HG03575 (cell line): ENCODE results near the gene LEKR1.
"Not testable (repeated sequence)": the region's sequence is repeated elsewhere in the genome, so short reads cannot be mapped to it uniquely, and the experiment has no call there.

ENCODE experiments used
- ATAC-seq: cut with Tn5 transposase; IDR thresholded peaks from one replicate; pipeline ENCODE4 v1.9.1; 2021; ENCODE audit not compliant: unreplicated experiment, insufficient number of reproducible peaks, low FRiP score; ENCODE audit errors: extremely low read depth

LEKR1 gene

GRCh38 chr3:156941311-156941710 lies 115.2 kb downstream of the LEKR1 start:
- no peak for ATAC-seq

GRCh38 chr3:156948402-156949210 lies 122.5 kb downstream of the LEKR1 start:
- ATAC-seq, result no peak

DNA sequence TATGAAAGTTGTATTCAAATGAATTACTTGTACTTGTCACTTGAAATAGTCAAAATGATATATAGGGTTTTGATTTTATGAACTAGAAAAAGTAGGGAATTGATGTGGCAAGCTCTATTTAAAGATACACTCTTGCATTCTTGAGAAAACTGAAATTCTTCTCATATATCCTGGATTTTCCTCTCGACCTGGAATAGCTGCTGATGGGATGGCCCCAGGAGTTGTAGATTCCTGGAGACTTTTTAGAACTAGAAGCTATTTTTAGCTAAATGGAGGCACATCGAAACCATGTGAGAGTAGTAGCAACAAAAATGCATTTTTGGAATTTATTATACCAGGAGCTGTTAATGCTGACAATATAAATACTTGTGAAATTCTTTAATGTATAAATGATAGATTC lies 125.9 kb downstream of the LEKR1 start:
- no peak for ATAC-seq

- no peak for ATAC-seq
These were observed 131.6 kb downstream of the LEKR1 start for GRCh38 chr3:156957715-156958114.

DNA sequence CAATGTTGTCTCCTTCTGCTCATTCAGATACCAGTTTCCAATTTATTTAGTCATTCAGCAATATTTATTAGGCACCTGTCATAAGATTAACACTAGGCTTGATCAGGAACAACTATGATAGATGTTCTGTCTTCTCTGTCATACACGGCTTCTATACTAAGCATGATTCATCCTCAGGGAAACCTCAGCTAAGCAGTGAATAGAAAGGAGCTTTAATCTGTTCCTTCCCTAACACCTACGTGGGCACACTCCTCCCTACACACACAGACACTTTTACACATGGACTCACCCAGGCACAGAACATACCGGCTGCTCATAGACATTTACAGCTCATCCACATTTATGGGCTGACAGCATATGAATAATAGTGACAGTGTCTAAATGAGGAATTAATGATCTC lies 136.9 kb downstream of the LEKR1 start:
- ATAC-seq, result no peak

GRCh38 chr3:156964577-156964976 lies 138.4 kb downstream of the LEKR1 start:
- no peak for ATAC-seq

DNA sequence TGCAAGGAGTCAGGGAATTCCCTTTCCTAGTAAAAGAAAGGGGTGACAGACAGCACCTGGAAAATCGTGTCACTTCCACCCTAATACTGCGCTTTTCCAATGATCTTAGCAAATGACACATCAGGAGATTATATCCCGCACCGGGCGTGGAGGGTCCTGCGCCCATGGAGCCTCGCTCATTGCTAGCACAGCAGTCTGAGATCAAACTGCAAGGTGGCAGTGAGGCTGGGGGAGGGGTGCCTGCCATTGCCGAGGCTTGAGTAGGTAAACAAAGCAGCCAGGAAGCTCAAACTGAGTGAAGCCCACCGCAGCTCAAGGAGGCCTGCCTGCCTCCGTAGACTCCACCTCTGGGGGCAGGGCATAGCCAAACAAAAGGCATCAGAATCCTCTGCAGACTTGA lies 140.2 kb downstream of the LEKR1 start:
- not testable (repeated sequence) for ATAC-seq

DNA sequence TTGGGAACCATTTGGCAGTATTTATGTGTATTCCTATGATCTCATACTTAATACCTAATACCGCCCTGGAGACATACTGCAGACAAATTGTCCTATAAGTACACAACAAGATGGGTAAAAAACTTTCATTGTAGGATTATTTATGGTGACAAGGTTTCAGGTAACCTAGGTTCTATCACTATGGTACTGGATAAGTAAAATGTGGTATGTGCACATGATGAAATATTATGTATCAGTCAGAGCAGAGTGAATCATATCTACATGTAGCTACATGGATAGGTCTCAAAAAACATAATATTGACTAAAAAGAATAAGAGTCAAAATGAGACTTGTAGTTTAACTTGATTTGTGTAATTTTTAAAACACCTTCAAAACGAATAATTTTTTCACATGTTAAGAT lies 147.8 kb downstream of the LEKR1 start:
- no peak for ATAC-seq

- no peak for ATAC-seq
These were observed 148.8 kb downstream of the LEKR1 start for GRCh38 chr3:156974931-156975330.

GRCh38 chr3:156975721-156976120 lies 149.6 kb downstream of the LEKR1 start:
- ATAC-seq, result no peak

DNA sequence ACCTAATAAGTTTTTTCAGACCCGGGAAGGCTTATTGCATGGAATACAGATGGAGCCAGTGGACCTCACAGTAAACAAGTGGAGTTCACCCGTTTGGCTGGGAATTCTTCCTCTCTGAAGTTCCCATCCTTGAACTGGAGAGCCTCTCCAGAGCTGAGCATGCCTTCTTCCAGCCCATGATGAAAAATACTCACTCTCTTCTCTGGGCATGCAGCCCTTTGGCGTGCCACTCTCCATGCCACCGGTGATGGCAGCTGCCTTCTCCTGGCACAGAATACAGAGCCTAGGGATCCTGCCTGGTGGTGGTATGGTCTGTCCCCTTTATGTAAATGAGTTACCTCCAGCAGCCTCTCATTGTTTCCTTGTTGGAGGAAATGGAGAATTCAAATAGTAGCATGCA lies 150.8 kb downstream of the LEKR1 start:
- ATAC-seq, result no peak

- peak; percentile 93 for ATAC-seq
These were observed 152.4 kb downstream of the LEKR1 start for GRCh38 chr3:156978481-156978961.

DNA sequence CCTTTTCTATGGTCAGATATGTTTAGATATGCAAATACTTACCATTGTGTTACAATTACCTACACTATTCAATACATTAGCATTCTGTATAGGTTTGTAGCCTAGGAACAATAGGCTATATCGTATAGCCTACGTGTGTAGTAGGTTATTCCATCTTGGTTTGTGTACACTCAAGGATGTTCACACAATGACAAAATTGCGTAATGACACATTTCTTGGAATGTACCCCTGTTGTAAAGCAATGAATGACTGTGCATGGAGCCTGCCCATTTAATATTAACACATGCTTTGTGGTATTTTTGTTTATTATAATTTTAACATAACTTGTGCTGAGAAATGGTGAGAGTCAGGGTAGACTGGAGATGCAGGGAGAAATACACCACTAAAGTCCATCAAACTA lies 154.9 kb downstream of the LEKR1 start:
- no peak for ATAC-seq

- no peak for ATAC-seq
These were observed 157.4 kb downstream of the LEKR1 start for GRCh38 chr3:156983559-156983958.

- no peak for ATAC-seq
These were observed 159.6 kb downstream of the LEKR1 start for GRCh38 chr3:156985711-156986110.

DNA sequence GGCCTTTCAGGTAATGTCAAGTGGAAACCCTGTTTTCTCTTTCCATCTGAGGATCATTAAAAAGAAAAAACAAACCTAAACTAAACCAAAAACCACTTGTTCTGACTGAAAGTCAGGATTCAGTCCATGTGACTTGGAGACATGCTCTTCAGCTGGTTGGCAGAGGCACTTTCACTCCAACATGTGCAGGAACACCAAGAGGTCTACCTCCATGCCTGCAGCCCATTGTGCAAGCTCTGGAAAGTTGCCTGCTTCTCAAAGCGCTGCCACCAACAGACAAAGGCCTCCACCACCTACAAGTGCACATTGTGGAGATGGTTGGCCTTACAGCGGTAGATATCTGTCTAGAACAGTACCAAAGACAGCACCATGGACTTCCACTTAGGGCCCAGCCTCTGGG lies 161.8 kb downstream of the LEKR1 start:
- ATAC-seq, result no peak

- no peak for ATAC-seq
These were observed 171.2 kb downstream of the LEKR1 start for GRCh38 chr3:156997351-156997750.

DNA sequence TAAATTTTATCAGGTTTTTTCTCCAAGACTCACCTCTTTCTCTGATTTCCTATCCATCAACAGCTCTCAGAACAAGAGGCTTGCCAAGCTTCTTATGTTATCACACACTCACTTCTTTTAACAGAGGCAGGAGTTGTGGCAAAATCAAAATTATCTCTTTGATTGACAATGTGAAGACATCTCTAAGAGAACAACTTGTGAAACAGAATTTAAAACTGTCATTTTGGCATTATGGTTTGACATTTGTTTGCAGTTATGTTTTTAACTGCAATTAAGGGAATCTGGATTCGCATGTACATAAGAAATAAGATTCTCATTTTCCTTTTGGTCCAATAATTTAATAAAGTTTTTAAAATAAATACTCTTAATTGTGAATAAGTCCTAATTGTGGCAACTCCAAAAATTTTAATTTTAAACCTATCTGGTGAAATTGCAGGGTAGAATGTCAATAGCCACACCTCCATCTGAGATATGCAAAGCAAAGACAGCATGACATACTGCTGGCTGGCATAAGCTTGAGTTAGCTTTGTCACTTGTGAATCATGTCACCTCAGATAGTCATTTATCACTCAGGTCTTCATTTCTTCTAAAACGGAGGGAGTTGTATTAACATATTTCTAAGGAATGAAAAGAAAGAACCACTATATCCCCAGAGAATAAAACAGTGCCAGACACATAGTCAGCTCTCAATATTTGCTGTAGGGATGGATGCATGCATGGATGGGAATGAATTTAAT lies 175.2 kb downstream of the LEKR1 start:
- no peak for ATAC-seq

DNA sequence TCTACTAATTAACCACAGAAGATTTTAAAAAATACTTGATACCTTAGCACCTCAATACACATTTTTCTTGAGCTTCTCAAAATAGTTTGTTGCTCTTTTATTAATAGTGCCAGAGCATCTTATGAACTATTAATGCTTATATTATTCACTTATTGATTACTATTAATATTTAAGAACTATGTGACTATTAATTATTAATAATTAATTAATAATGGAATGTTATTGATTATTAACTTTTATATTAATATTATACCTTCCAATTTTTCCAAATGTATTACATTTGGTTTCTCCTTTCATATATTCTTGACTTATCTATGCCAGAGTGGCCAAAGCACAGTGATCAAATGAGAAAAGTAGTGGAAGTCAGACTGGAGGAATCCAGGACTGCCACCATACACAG lies 195.5 kb downstream of the LEKR1 start:
- ATAC-seq, result no peak

DNA sequence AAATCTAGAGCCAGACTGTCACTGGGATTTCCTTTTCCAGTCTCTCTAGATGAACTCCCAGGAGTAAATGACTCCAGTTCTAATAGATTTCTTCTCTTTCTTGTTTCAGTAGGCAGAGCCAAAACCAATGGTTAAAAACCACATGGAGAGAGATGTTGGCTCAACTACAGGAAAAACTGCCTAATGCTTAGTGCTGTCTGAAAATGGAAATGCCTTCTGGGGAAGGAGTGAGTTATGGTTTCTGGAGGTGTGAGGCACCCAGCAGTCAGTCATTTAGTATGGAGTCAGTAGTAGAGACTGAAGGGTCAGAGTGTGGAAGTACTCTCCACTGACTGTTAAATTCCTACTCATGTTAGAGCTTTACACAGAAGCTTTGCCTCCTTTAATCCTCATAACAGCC lies 197.1 kb downstream of the LEKR1 start:
- ATAC-seq, result no peak
